KMS-11 (cell line): Measurements from ENCODE around the gene MTNR1A.

Experiments
- H2AFZ ChIP-seq: fragments of 200-600 bp; sonication (generic); 2 replicates; pipeline ENCODE4 v1.6.1; 2016; ENCODE audit warnings: antibody characterized with exemption, mixed run types, low read depth
- H3K27ac ChIP-seq: fragments of 200-600 bp; sonication (generic); 2 replicates; pipeline ENCODE4 v1.6.1; 2016; ENCODE audit warnings: mild to moderate bottlenecking, mixed run types
- H3K27me3 ChIP-seq: fragments of 200-600 bp; sonication (generic); 2 replicates; pipeline ENCODE4 v1.6.1; 2017; ENCODE audit warnings: mild to moderate bottlenecking, low read depth, mixed run types, moderate library complexity; ENCODE audit not compliant: insufficient read depth
- H3K36me3 ChIP-seq: fragments of 200-600 bp; sonication (generic); 2 replicates; pipeline ENCODE4 v1.6.1; 2017; ENCODE audit warnings: mild to moderate bottlenecking, mixed run types; ENCODE audit not compliant: insufficient read depth
- H3K4me1 ChIP-seq: fragments of 200-600 bp; sonication (generic); 2 replicates; pipeline ENCODE4 v1.6.1; 2016; ENCODE audit warnings: mild to moderate bottlenecking, low read depth, mixed run types; ENCODE audit not compliant: poor library complexity, severe bottlenecking
- H3K4me2 ChIP-seq: fragments of 200-600 bp; sonication (generic); 2 replicates; pipeline ENCODE4 v1.7.0; 2016; ENCODE audit warnings: mild to moderate bottlenecking, mixed run types
- H3K4me3 ChIP-seq: fragments of 200-600 bp; sonication (generic); IDR thresholded peaks from 2 replicates; pipeline ENCODE4 v1.6.1; 2017; ENCODE audit warnings: low read depth, low read length, mixed read lengths; ENCODE audit not compliant: insufficient read depth
- H3K79me2 ChIP-seq: fragments of 200-600 bp; sonication (generic); 2 replicates; pipeline ENCODE4 v1.6.1; 2016; ENCODE audit warnings: low read depth, mixed run types; ENCODE audit not compliant: insufficient read depth
- H3K9ac ChIP-seq: fragments of 200-600 bp; sonication (generic); 2 replicates; pipeline ENCODE4 v1.6.1; 2016; ENCODE audit warnings: mild to moderate bottlenecking, mixed run types
- H4K20me1 ChIP-seq: fragments of 200-600 bp; sonication (generic); 2 replicates; pipeline ENCODE4 v1.6.1; 2016; ENCODE audit warnings: mild to moderate bottlenecking, mixed run types; ENCODE audit not compliant: insufficient read depth
- TF ChIP-seq, protein P1 (sequence below): fragments of 200-600 bp; sonication (generic); conservative IDR thresholded peaks from 2 replicates; pipeline ENCODE4 v1.6.1; 2017; ENCODE audit warnings: low read depth, mild to moderate bottlenecking, antibody characterized with exemption, low read length, moderate library complexity, mixed read lengths

MTNR1A gene

DNA sequence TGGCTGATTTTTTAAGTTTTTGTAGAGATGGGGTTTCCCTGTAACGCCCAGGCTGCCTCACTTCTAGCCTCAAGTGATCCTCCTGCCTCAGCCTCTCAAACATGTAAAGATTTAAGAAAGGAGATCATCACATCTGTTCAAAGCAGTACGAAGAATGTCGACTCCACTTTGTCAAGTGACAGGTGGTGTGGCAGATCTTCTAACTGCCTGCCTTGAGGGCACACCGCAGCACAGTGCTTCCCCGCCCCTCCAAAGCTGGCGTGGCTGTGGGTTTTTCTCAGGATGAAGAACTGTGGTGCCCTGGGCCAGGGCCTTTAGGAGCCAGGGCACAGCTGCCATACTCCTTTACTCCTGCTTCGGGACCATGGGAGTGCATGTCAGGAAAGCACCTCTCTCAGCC lies 43.3 kb upstream of the MTNR1A start:
- H3K4me3 ChIP-seq, result no peak overlapping the region
- H3K27me3 ChIP-seq, result no peaks in the 10 kb centered on the region
- H4K20me1 ChIP-seq, result no peaks in the 10 kb centered on the region
- H3K79me2 ChIP-seq, result no peaks in the 10 kb centered on the region
- H3K36me3 ChIP-seq, result no peaks in the 10 kb centered on the region
- H3K27ac ChIP-seq, result no peak overlapping the region
- no peak overlapping the region for H2AFZ ChIP-seq
- H3K4me1 ChIP-seq, result no peaks in the 10 kb centered on the region
- H3K4me2 ChIP-seq, result no peak overlapping the region
- TF ChIP-seq, protein P1, sequence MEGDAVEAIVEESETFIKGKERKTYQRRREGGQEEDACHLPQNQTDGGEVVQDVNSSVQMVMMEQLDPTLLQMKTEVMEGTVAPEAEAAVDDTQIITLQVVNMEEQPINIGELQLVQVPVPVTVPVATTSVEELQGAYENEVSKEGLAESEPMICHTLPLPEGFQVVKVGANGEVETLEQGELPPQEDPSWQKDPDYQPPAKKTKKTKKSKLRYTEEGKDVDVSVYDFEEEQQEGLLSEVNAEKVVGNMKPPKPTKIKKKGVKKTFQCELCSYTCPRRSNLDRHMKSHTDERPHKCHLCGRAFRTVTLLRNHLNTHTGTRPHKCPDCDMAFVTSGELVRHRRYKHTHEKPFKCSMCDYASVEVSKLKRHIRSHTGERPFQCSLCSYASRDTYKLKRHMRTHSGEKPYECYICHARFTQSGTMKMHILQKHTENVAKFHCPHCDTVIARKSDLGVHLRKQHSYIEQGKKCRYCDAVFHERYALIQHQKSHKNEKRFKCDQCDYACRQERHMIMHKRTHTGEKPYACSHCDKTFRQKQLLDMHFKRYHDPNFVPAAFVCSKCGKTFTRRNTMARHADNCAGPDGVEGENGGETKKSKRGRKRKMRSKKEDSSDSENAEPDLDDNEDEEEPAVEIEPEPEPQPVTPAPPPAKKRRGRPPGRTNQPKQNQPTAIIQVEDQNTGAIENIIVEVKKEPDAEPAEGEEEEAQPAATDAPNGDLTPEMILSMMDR, result no peak
- no peak overlapping the region for H3K9ac ChIP-seq

DNA sequence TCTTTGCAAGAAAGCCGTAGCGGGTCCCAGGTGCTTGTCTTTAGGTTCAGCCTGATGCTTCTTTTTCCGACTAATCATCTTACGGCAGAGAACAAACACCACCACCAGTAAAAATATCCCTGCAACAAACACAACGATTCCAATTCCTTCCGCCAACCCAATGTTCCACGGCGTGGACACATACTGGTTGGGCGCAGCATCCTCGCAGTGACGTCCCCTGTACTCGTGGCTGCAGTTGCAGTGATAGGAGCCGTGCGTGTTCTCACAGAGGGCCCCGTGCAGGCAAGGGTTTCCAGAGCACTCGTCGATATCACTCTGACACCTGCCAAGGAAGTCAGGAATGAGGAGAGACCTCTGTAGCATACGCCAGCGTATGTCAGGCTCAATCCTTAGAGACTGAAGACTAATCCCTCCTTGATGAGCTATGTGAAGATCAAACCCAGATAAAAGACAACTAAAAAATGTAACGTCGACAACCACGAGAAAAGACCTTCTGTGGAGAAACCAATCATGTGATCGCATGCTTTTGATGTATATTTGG lies 41.6 kb upstream of the MTNR1A start:
- Histone ChIP-seq H3K27ac (no peak overlapping the region), H3K9ac (no peak overlapping the region), H3K4me2 (no peak overlapping the region), H3K4me1 (no peaks in the 10 kb centered on the region), H2AFZ (no peak overlapping the region), H3K79me2 (no peaks in the 10 kb centered on the region), H3K27me3 (no peaks in the 10 kb centered on the region), H3K36me3 (no peaks in the 10 kb centered on the region), H3K4me3 (no peak overlapping the region), H4K20me1 (no peaks in the 10 kb centered on the region)
- TF ChIP-seq, protein P1, result no peak

DNA sequence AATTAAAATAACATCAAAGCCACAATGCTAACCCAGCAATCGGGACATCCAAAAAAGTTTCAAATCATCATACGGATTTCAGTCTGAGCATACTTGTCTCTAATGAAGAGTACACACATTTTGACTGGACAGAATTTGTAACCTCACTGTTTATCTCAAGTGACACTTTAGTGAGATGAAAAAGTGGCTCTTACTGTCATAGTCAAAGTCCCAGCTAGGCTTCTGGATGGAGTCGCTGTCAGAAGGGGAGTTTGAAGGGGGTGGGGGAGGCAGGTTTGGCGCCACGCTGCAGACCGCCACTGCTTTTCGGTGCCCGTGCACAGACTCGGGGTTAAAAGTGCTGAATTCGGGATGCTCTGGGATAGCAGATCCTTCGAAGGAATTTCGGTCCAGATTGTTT lies 41.0 kb upstream of the MTNR1A start:
- TF ChIP-seq, protein P1, result no peak
- Histone ChIP-seq H3K27ac (no peak overlapping the region), H3K9ac (no peak overlapping the region), H3K4me2 (no peak overlapping the region), H3K79me2 (no peaks in the 10 kb centered on the region), H3K4me1 (no peaks in the 10 kb centered on the region), H2AFZ (no peak overlapping the region), H3K36me3 (no peaks in the 10 kb centered on the region), H4K20me1 (no peaks in the 10 kb centered on the region), H3K4me3 (no peak overlapping the region), H3K27me3 (no peaks in the 10 kb centered on the region)

DNA sequence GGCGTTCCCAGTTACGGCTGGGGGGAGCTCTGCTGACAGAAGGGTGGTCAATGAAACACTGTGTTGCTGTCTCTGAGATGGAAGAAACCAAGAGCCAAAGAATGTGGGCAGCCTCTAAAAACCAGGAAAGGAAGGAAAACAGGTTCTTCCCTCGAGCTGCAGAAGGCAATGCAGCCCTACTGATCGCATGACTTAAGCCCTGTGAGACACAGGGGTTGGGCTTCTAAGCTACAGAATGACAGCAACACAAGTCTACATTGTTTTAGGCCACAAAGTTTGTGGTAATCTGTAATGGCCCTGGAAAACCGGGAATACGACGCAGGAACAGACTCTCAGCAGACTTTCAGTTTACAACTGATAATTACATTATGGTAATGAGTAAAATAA lies 38.2 kb upstream of the MTNR1A start:
- Histone ChIP-seq H3K79me2 (no peaks in the 10 kb centered on the region), H3K9ac (no peak overlapping the region), H3K27me3 (no peaks in the 10 kb centered on the region), H3K27ac (no peak overlapping the region), H3K4me3 (no peak overlapping the region), H3K4me1 (no peaks in the 10 kb centered on the region), H4K20me1 (no peaks in the 10 kb centered on the region), H3K36me3 (no peaks in the 10 kb centered on the region), H3K4me2 (no peak overlapping the region), H2AFZ (no peak overlapping the region)
- TF ChIP-seq, protein P1, result no peak
